GM12875 (cell line): ENCODE data around the gene SLC8A1.

Experiments used
- H3K4me3 ChIP-seq: one replicate; pipeline ENCODE4 v1.5.1; 2011; ENCODE audit warnings: low read depth, low read length, control low read depth
- TF ChIP-seq, protein P1 (sequence below): IDR thresholded peaks from 2 replicates; pipeline ENCODE4 v1.5.1; 2011; ENCODE audit warnings: low read depth, mild to moderate bottlenecking, control low read depth, inconsistent platforms, low read length, moderate library complexity, borderline replicate concordance; ENCODE audit not compliant: insufficient read depth

Gene SLC8A1

DNA sequence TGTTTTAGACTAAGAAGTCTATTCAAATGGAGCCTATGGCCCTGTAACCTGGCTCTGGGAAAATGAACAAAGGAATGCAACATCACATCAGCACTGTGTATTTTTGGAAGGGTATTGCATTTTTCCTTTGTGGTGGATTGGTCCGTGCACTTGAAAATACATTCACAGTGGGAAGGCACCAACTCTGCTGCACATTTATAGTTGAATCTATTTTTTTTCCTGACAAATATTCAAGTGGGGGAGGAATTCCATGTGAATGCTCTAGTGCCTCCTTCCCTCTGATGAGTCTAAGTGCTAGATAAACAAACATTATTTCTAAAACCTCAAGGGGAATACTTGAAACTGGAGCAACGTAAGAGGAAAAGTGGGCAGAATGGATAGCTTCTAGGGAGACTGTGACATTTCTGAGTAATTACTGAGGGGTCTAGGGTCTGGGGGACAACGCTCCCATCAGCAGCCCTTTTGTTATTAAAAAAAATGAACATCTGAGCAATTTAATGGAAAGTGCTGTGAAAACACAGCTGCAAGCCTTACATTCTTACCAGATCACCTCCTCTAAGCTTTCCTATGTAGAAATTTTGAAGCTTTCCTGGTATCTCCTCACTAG, 208.2 kb downstream of the SLC8A1 start:
- TF ChIP-seq, protein P1, sequence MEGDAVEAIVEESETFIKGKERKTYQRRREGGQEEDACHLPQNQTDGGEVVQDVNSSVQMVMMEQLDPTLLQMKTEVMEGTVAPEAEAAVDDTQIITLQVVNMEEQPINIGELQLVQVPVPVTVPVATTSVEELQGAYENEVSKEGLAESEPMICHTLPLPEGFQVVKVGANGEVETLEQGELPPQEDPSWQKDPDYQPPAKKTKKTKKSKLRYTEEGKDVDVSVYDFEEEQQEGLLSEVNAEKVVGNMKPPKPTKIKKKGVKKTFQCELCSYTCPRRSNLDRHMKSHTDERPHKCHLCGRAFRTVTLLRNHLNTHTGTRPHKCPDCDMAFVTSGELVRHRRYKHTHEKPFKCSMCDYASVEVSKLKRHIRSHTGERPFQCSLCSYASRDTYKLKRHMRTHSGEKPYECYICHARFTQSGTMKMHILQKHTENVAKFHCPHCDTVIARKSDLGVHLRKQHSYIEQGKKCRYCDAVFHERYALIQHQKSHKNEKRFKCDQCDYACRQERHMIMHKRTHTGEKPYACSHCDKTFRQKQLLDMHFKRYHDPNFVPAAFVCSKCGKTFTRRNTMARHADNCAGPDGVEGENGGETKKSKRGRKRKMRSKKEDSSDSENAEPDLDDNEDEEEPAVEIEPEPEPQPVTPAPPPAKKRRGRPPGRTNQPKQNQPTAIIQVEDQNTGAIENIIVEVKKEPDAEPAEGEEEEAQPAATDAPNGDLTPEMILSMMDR = no peak
- H3K4me3 ChIP-seq = no peak overlapping the region

DNA sequence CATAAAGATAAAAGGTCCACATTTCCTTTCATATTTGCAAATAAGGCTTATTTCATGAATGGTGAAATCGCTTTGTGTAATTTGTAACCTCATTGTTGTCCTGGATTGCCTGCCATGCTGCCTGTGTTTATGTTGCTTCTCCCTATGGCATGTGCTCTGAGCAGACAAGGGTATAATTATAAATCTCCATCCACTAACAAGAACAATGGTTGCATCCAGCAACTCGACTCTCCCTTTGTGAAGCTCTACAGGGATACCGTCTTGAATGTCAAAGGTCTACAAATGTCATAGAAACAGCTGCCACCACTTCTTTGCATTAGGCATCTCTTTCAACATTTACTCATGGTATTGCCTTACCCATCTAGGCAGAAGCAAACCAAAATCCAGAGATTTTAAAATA, 209.6 kb downstream of the SLC8A1 start:
- TF ChIP-seq, protein P1 = no peak
- H3K4me3 ChIP-seq = no peak overlapping the region

DNA sequence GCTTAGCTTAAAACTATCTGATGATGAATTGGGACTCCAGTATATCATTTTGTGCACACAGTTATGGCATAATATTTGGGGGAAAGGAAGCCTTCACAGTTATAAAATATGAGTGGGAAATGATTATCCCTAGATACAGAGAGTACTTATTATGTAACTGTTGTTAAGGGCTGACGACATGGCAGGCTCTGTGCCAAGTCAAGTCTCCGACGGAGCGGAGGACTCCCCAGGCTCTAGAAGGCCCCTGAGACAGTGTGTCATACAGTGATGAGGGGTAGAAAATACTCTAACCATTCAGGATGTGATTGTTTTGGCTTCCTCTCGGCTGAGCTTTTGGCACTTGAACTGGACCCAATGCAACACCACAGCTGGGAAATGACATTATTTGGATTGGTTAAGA, 211.8 kb downstream of the SLC8A1 start:
- TF ChIP-seq, protein P1 = no peak
- no peak overlapping the region for H3K4me3 ChIP-seq

DNA sequence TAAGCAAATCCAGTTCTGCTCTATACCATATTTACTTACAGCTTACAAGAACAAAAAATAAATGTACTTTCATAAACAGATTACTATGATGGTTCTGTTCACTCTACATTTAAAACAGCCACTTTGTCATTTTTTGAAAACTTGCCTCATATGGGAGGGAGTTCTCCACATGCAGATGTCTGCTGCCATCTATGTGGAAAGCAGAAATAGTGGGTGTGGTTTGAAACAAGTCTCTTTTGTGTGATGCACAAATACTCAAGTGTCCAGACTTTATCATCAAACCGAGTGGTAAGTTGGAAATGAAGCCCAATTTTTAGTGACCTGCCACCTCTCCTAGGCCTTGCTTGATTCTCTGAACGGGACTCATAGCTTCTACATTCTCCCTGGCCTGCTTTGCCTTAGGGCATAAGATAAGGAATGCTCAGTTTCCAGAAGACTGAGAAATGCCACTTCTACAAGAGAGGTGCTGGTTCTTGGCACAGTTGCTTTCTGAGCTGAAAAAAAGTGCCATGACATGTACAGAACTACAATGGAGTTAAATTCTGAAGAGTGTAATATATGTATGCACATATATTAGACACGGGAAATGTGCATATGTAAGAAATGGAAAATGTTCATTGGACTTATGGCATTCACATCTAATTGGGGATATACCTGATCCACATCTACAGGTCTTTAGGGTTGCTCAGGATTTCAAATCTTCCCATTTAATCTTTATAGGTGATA, 221.0 kb downstream of the SLC8A1 start:
- no peak overlapping the region for H3K4me3 ChIP-seq
- TF ChIP-seq, protein P1 = no peak

DNA sequence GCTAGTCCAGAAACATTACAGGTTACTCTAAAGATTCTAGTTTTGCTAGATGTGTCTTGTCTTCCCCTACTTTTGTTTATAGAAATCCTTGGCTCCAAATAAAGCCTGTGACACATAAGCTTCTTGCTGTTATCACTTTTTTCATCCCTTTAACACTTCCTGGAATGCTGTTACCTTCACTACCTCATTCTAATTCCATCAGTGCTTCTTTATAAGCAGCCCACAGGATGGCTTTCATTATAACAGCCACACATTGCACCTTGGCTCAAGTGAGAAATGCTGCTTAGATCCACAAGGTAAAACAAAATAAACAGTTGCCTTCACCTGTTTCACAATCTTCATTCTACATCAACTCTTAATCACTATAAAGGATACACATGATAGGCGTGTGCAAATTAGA, 221.7 kb downstream of the SLC8A1 start:
- no peak overlapping the region for H3K4me3 ChIP-seq
- TF ChIP-seq, protein P1 = no peak

DNA sequence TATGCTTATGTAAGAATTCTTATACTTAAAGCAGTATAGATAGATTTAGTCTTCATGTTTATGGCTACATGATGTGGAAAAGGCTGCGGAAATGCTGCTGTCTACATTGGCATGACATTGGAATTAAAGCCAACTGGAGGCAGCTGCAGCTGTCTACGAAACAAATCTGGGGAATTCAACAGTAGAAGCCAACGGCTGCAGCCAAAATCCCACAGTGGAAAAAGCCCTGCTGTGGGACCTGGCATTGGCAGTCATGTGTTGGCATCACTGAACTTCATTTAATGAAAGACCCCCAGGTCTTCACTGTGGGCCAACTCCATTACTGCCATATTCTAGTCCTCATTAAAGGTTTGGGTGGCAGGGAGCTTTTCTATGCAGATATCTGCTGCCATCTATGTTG, 223.6 kb downstream of the SLC8A1 start:
- TF ChIP-seq, protein P1 = no peak
- H3K4me3 ChIP-seq = no peak overlapping the region

DNA sequence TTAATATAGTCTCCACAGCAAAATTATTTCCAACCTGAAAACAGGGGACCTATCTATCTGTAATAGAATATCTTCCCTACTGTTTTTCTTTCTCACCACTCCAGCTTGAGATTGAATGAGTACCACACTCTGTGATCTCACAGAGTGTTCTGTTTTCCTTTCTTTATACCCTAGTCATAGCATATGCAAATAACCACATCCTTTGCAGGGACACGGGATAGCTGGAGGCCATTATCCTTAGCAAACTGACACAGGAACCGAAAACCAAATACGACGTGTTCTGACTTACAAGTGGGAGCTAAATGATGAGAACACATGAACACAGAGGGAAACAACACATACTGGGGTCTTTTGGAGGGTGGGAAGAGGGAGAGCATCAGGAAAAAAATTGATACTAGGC, 224.7 kb downstream of the SLC8A1 start:
- TF ChIP-seq, protein P1 = no peak

More for the DNA sequence above, 224.7 kb downstream of the SLC8A1 start:
- no peak overlapping the region for H3K4me3 ChIP-seq
